ENCODE data around the gene INSR. TPM values are rescaled to one million over a fixed set of nuclear protein-coding genes. Genes with fewer than 3 reads are reported as not detected.

The INSR gene
- total RNA-seq, 1 donor from 2014 or later, result 7.9 TPM

GRCh38 chr19:7187605-7188339 is 106.4 kb downstream of the INSR start:
- Histone ChIP-seq H3K27ac (ENCODE audit: low read depth, low read length) (no peak overlapping the region), H3K9ac (ENCODE audit: low read length) (no peak overlapping the region), H3K4me2 (ENCODE audit: low read length) (no peak overlapping the region), H3K4me3 (ENCODE audit: insufficient read depth, low read depth, low read length) (no peak overlapping the region), H3K4me1 (ENCODE audit: insufficient read depth, low read length) (no peaks in the 10 kb centered on the region), H2AFZ (ENCODE audit: low read depth, low read length) (no peak overlapping the region), H3K36me3 (ENCODE audit: insufficient read depth, low read length) (no peaks in the 10 kb centered on the region), H3K79me2 (ENCODE audit: insufficient read depth, low read length) (no peaks in the 10 kb centered on the region), H3K9me3 (ENCODE audit: insufficient read depth, low read depth, low read length) (no peaks in the 10 kb centered on the region), H4K20me1 (ENCODE audit: insufficient read depth, low read length) (no peaks in the 10 kb centered on the region), H3K27me3 (ENCODE audit: insufficient read depth, low read length) (peaks cover 4% of the 10 kb centered on the region)
- FAIRE-seq (no peak), DNase-seq (ENCODE audit: low read depth) (no peak)
- H3K36me3 Mint-ChIP-seq (ENCODE audit: low read depth, unreplicated experiment), result no peaks in the 10 kb centered on the region
- H3K4me3 Mint-ChIP-seq (ENCODE audit: unreplicated experiment), result no peak overlapping the region
- H3K27ac Mint-ChIP-seq (ENCODE audit: unreplicated experiment), result no peak overlapping the region
- H3K9me3 Mint-ChIP-seq (ENCODE audit: unreplicated experiment), result no peaks in the 10 kb centered on the region
- H3K4me1 Mint-ChIP-seq (ENCODE audit: low read depth, unreplicated experiment), result no peaks in the 10 kb centered on the region
- TF ChIP-seq EZH2 (IDR thresholded peaks at IDR 0.05; ENCODE audit: insufficient read depth, low read length) (no peak), CTCF (IDR thresholded peaks at IDR 0.05; ENCODE audit: insufficient read depth, low read depth, low read length) (no peak)
- no peaks in the 10 kb centered on the region for H3K27me3 Mint-ChIP-seq (ENCODE audit: low read depth, unreplicated experiment)

DNA sequence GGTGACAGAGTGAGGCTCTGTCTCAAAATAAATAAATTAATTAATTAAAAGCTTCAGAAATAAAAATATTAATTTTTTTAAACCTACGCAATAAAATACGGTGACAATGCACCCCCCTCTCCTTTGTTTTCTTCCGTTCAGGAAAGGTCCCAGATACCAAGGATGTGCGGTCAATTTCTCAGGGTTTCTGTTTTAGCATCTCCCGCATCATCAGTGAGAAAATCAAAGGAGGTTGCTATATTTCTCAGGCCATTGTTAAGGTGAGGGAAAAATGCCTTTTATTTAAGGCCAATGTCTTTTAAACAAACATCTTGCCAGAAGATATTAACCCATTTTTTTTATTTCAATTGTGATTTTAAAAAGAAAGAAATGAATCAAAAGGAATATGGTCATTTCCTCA is 111.7 kb downstream of the INSR start:
- no peak overlapping the region for H3K4me3 Mint-ChIP-seq (ENCODE audit: unreplicated experiment)

More for the DNA sequence above, 111.7 kb downstream of the INSR start:
- no peaks in the 10 kb centered on the region for H3K27me3 Mint-ChIP-seq (ENCODE audit: low read depth, unreplicated experiment)
- Histone ChIP-seq H3K9ac (ENCODE audit: low read length) (no peak overlapping the region), H3K79me2 (ENCODE audit: insufficient read depth, low read length) (no peaks in the 10 kb centered on the region), H3K27me3 (ENCODE audit: insufficient read depth, low read length) (no peaks in the 10 kb centered on the region), H3K9me3 (ENCODE audit: insufficient read depth, low read depth, low read length) (no peaks in the 10 kb centered on the region), H2AFZ (ENCODE audit: low read depth, low read length) (no peak overlapping the region), H3K4me1 (ENCODE audit: insufficient read depth, low read length) (no peaks in the 10 kb centered on the region), H4K20me1 (ENCODE audit: insufficient read depth, low read length) (no peaks in the 10 kb centered on the region), H3K36me3 (ENCODE audit: insufficient read depth, low read length) (no peaks in the 10 kb centered on the region), H3K27ac (ENCODE audit: low read depth, low read length) (no peak overlapping the region), H3K4me3 (ENCODE audit: insufficient read depth, low read depth, low read length) (no peak overlapping the region), H3K4me2 (ENCODE audit: low read length) (no peak overlapping the region)
- H3K9me3 Mint-ChIP-seq (ENCODE audit: unreplicated experiment), result no peaks in the 10 kb centered on the region
- H3K36me3 Mint-ChIP-seq (ENCODE audit: low read depth, unreplicated experiment), result no peaks in the 10 kb centered on the region
- no peaks in the 10 kb centered on the region for H3K4me1 Mint-ChIP-seq (ENCODE audit: low read depth, unreplicated experiment)
- H3K27ac Mint-ChIP-seq (ENCODE audit: unreplicated experiment), result no peak overlapping the region
- TF ChIP-seq CTCF (IDR thresholded peaks at IDR 0.05; ENCODE audit: insufficient read depth, low read depth, low read length), result no peak
- no peak for TF ChIP-seq EZH2 (IDR thresholded peaks at IDR 0.05; ENCODE audit: insufficient read depth, low read length)
- no peak for FAIRE-seq
- no peak for DNase-seq (ENCODE audit: low read depth)

All from astrocyte (in vitro differentiated cells and primary cell).